PC-9 (cell line): Measurements from ENCODE around the gene MSRB2. TPM values are rescaled to one million over a fixed set of nuclear protein-coding genes. Genes with fewer than 3 reads are reported as not detected.

Experiments
- BruUV-seq: library from RNA; stranded (reverse); fragments of 400-500 nt; replicated peaks from 2 replicates; lab custom pipeline; 2021; lab: Mats Ljungman, UMichigan
- CTCF ChIA-PET: fragments of 300-600 bp; sonication (Branson Sonifier 250); formaldehyde crosslinking; loops from one replicate; lab custom pipeline; 2022; ENCODE audit warnings: antibody characterized with exemption; lab: Charles Lee
- POLR2A ChIA-PET: fragments of 300-600 bp; sonication (Branson Sonifier 250); formaldehyde crosslinking; loops from one replicate; lab custom pipeline; 2022; ENCODE audit warnings: antibody characterized with exemption; ENCODE audit not compliant: unreplicated experiment; lab: Charles Lee
- DNase-seq, 2 experiments: peaks; one replicate each; pipeline versions ENCODE4 v3.0.0 to v3.0.0-alpha.2; 2015 to 2022; ENCODE audit warnings: mixed read lengths in 1 of 2
- H2AFZ ChIP-seq: fragments of 200-600 bp; sonication (generic); 2 replicates; pipeline ENCODE4 v1.8.1; 2017; ENCODE audit warnings: antibody characterized with exemption
- H3F3A ChIP-seq: fragments of 200-600 bp; sonication (generic); 2 replicates; pipeline ENCODE4 v1.8.1; 2017; ENCODE audit warnings: antibody characterized with exemption, mild to moderate bottlenecking, low read depth; ENCODE audit not compliant: insufficient read depth
- H3K27ac ChIP-seq: fragments of 200-600 bp; sonication (generic); 2 replicates; pipeline ENCODE4 v1.6.1; 2016; ENCODE audit warnings: mixed run types
- H3K27me3 ChIP-seq: fragments of 200-600 bp; sonication (generic); 2 replicates; pipeline ENCODE4 v1.6.1; 2016; ENCODE audit warnings: low read depth, mixed run types; ENCODE audit not compliant: insufficient read depth
- H3K36me3 ChIP-seq: fragments of 200-600 bp; sonication (generic); 2 replicates; pipeline ENCODE4 v1.6.1; 2016; ENCODE audit warnings: low read depth, mixed run types
- H3K4me1 ChIP-seq: fragments of 200-600 bp; sonication (generic); replicated peaks from 2 replicates; pipeline ENCODE4 v1.6.1; 2016; ENCODE audit warnings: mixed run types; ENCODE audit not compliant: insufficient read depth
- H3K4me2 ChIP-seq: fragments of 200-600 bp; sonication (generic); 2 replicates; pipeline ENCODE4 v1.6.1; 2017; ENCODE audit warnings: mixed run types
- H3K4me3 ChIP-seq: fragments of 200-600 bp; sonication (generic); 2 replicates; pipeline ENCODE4 v1.6.1; 2016; ENCODE audit warnings: mixed run types
- H3K79me2 ChIP-seq: fragments of 200-600 bp; sonication (generic); 2 replicates; pipeline ENCODE4 v1.6.1; 2017; ENCODE audit warnings: low read depth, mixed run types
- H3K9me2 ChIP-seq: fragments of 200-600 bp; sonication (generic); 2 replicates; pipeline ENCODE4 v1.8.1; 2017; ENCODE audit warnings: mild to moderate bottlenecking; ENCODE audit not compliant: insufficient read depth
- H3K9me3 ChIP-seq: fragments of 200-600 bp; sonication (generic); 2 replicates; pipeline ENCODE4 v1.8.1; 2016; ENCODE audit warnings: low read depth; ENCODE audit not compliant: insufficient read depth
- H4K20me1 ChIP-seq: fragments of 200-600 bp; sonication (generic); 2 replicates; pipeline ENCODE4 v1.8.1; 2017; ENCODE audit not compliant: insufficient read depth
- EZH2 ChIP-seq: fragments of 200-600 bp; sonication (generic); IDR thresholded peaks from 2 replicates; pipeline ENCODE4 v1.8.0; 2017; ENCODE audit warnings: antibody characterized with exemption, low read depth
- intact Hi-C: fragments of 100-400 bp; cut with micrococcal nuclease; formaldehyde crosslinking; loops from one replicate; pipeline ENCODE4 v1.10.0; 2022; ENCODE audit not compliant: unreplicated experiment
- total RNA-seq: library from RNA; stranded (reverse); gene quantifications from 2 replicates; pipeline ENCODE4 v1.2.3, GENCODE V29; 2021
- TF ChIP-seq, protein P1 (sequence below): fragments of 200-600 bp; sonication (generic); conservative IDR thresholded peaks from 2 replicates; pipeline ENCODE4 v1.6.1; 2017; ENCODE audit warnings: mixed run types, antibody characterized with exemption, mild to moderate bottlenecking, moderate library complexity

MSRB2 gene
- total RNA-seq, 1 experiment from 2014 or later: 28.3 TPM

GRCh38 chr10:23058366-23058765 lies 37.0 kb upstream of the MSRB2 start:
- Histone ChIP-seq H3K27me3 (no peaks in the 10 kb centered on the region), H3K4me1 (peaks cover 6% of the 10 kb centered on the region), H3K79me2 (no peaks in the 10 kb centered on the region), H3K27ac (no peak overlapping the region), H3K36me3 (no peaks in the 10 kb centered on the region), H4K20me1 (no peaks in the 10 kb centered on the region), H3K4me2 (no peak overlapping the region), H3F3A (no peaks in the 10 kb centered on the region), H3K9me2 (no peaks in the 10 kb centered on the region), H3K9me3 (no peaks in the 10 kb centered on the region), H2AFZ (no peak overlapping the region), H3K4me3 (no peak overlapping the region)
- CTCF ChIA-PET: no interaction called here
- TF ChIP-seq EZH2: no peak
- TF ChIP-seq, protein P1, sequence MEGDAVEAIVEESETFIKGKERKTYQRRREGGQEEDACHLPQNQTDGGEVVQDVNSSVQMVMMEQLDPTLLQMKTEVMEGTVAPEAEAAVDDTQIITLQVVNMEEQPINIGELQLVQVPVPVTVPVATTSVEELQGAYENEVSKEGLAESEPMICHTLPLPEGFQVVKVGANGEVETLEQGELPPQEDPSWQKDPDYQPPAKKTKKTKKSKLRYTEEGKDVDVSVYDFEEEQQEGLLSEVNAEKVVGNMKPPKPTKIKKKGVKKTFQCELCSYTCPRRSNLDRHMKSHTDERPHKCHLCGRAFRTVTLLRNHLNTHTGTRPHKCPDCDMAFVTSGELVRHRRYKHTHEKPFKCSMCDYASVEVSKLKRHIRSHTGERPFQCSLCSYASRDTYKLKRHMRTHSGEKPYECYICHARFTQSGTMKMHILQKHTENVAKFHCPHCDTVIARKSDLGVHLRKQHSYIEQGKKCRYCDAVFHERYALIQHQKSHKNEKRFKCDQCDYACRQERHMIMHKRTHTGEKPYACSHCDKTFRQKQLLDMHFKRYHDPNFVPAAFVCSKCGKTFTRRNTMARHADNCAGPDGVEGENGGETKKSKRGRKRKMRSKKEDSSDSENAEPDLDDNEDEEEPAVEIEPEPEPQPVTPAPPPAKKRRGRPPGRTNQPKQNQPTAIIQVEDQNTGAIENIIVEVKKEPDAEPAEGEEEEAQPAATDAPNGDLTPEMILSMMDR: no peak
- BruUV-seq: no TSS peak
- intact Hi-C loops: no loop called here
- no peak for DNase-seq
- POLR2A ChIA-PET: no interaction called here

DNA sequence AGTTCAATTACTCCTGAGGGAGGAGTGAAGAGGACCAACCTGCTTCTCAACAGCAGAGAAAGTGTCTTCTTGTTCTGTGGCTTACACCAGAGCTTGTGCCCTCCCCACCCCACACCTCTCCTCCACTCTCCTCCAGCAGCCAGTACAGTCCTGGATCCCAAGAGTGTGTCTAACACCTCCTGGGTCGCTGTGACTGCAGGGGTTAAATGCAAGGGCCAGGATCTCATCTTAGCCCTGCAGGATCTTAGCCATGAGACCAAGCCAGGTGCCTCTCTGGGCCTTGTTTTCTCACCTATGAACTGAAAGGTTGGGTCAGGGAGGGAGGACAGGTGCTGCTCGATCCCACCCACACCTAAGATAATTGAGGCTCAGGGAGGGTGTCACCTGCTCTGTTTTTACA lies 34.5 kb upstream of the MSRB2 start:
- intact Hi-C loops: loop anchor here (10.0 kb wide), 1 partner anchor 736 kb away; the partner anchor contains the start of gene BMI1
- Histone ChIP-seq H3K4me2 (no peak overlapping the region), H3F3A (no peaks in the 10 kb centered on the region), H3K27me3 (no peaks in the 10 kb centered on the region), H3K9me2 (no peaks in the 10 kb centered on the region), H3K9me3 (no peaks in the 10 kb centered on the region), H3K27ac (no peak overlapping the region), H3K36me3 (no peaks in the 10 kb centered on the region), H4K20me1 (no peaks in the 10 kb centered on the region), H3K4me3 (no peak overlapping the region), H3K79me2 (no peaks in the 10 kb centered on the region), H3K4me1 (no peaks in the 10 kb centered on the region), H2AFZ (no peak overlapping the region)
- no peak for DNase-seq
- TF ChIP-seq EZH2: no peak
- TF ChIP-seq, protein P1: no peak
- CTCF ChIA-PET: no interaction called here
- POLR2A ChIA-PET: no interaction called here
- BruUV-seq: no TSS peak

DNA sequence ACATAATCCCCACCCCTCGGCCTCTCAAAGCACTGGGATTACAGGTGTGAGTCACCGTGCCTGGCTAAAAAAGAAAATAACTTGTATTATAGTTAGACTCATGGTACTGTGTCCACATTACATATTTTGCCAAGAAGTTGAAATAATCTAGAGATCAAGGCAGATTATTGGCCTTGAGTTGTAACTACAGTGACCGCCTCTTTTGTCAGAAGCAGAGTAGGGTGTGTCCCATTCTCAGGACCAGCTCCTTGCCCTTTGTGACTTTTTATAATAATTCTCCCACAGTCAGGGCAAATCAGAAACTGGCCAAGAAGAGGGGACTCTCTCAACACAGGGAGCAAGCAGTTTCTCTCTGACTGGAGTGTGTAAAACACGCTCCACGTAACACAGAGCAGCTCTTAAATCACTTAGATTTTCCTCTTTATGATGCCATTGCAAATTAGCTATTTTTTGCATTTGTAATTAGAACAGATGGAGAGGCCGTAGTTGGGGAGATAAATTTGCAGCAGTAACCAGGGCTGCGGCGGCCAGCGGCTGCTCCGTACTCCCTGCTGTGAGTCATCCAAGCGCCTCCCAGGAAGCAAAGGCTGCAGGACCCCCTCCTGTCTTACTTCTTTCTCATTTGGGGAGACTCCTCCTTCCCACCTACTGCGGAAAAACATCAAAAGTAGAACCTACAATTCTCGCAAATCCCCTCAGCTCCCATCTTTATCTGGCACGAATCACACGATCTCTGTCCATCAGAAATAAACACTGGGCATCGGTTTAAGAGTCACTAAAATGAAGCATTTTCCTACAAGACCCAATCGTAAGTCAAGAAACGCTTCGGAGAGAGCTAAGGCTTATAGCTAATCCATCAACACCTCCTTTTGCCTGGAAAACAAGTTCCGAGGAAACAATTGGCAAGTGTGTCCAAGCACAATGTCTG lies 32.1 kb upstream of the MSRB2 start:
- Histone ChIP-seq H3K36me3 (no peaks in the 10 kb centered on the region), H3K27me3 (no peaks in the 10 kb centered on the region), H3K79me2 (no peaks in the 10 kb centered on the region), H3K4me3 (no peak overlapping the region), H3F3A (no peaks in the 10 kb centered on the region), H3K9me3 (no peaks in the 10 kb centered on the region), H3K4me1 (no peaks in the 10 kb centered on the region), H3K4me2 (no peak overlapping the region), H4K20me1 (no peaks in the 10 kb centered on the region), H3K27ac (no peak overlapping the region), H2AFZ (no peak overlapping the region), H3K9me2 (no peaks in the 10 kb centered on the region)
- intact Hi-C loops: loop anchor here (10.0 kb wide), 1 partner anchor 739 kb away; the partner anchor contains the start of gene BMI1
- ChIA-PET CTCF (no interaction called here), POLR2A (no interaction called here)
- BruUV-seq: no TSS peak
- no peak for DNase-seq
- TF ChIP-seq EZH2: no peak
- TF ChIP-seq, protein P1: no peak
